Glutamatergic neuron (in vitro differentiated cells): Measurements from ENCODE around the gene SPINT2. TPM values are rescaled to one million over a fixed set of nuclear protein-coding genes. Genes with fewer than 3 reads are reported as not detected.

ENCODE experiments used
- DNase-seq: peaks from one replicate; pipeline ENCODE4 v3.0.0; 2022
- H3K27ac Mint-ChIP-seq: one replicate; pipeline ENCODE4 v1.8.0; 2020; ENCODE audit warnings: mild to moderate bottlenecking, mixed read lengths, inconsistent platforms; ENCODE audit not compliant: unreplicated experiment
- H3K27me3 Mint-ChIP-seq: one replicate; pipeline ENCODE4 v1.8.0; 2020; ENCODE audit warnings: mild to moderate bottlenecking, moderate library complexity, mixed read lengths, inconsistent platforms; ENCODE audit not compliant: unreplicated experiment
- H3K36me3 Mint-ChIP-seq: one replicate; pipeline ENCODE4 v1.8.0; 2020; ENCODE audit warnings: mild to moderate bottlenecking, mixed read lengths, inconsistent platforms; ENCODE audit not compliant: unreplicated experiment
- H3K4me1 Mint-ChIP-seq: one replicate; pipeline ENCODE4 v1.8.0; 2020; ENCODE audit warnings: mild to moderate bottlenecking, low read depth, mixed read lengths, inconsistent platforms; ENCODE audit not compliant: unreplicated experiment
- H3K4me3 Mint-ChIP-seq: one replicate; pipeline ENCODE4 v1.8.0; 2020; ENCODE audit warnings: mild to moderate bottlenecking, mixed read lengths, inconsistent platforms; ENCODE audit not compliant: unreplicated experiment
- H3K9me3 Mint-ChIP-seq: one replicate; pipeline ENCODE4 v1.8.0; 2020; ENCODE audit warnings: mild to moderate bottlenecking, moderate library complexity, mixed read lengths, inconsistent platforms; ENCODE audit not compliant: unreplicated experiment
- total RNA-seq: library from RNA; stranded (reverse); fragmentation: NEBNext Ultra II Directional; extraction: Animal tissue kit (Norgen Biotek cat#: 25700); gene quantifications from one replicate; pipeline ENCODE4 v1.2.1, GENCODE V29; 2021; ENCODE audit not compliant: unreplicated experiment
- TF ChIP-seq, protein P1 (sequence below): fragments of 200-600 bp; sonication (generic); IDR thresholded peaks from one replicate; pipeline ENCODE4 v1.5.0; 2021; ENCODE audit not compliant: partially characterized antibody, unreplicated experiment

Gene SPINT2
- total RNA-seq, 1 donor from 2014 or later = 78.9 TPM

DNA sequence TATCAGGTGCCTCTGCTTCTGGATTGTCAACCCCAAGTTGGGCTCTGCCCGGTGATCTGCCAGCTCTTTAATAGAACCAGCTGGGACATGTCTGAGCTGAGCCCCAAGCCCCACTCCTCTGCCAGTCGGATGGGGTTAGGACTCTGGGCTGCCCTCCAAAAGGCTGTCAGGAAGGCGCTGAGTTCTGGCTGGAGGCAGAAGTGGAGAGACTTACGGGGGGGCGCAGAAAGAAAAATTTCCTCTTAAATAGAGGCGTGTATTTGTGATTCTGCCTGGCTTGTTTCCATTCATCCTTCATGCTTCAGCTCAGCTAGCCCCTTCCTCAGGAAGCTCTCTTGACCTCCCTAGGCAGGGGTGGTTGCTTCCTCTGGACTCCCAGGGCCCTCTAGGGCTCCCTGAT lies 54.3 kb downstream of the SPINT2 start:
- DNase-seq = no peak
- peaks cover 4% of the 10 kb centered on the region for H3K36me3 Mint-ChIP-seq
- no peak overlapping the region for H3K27ac Mint-ChIP-seq
- H3K9me3 Mint-ChIP-seq = peaks cover 7% of the 10 kb centered on the region
- TF ChIP-seq, protein P1, sequence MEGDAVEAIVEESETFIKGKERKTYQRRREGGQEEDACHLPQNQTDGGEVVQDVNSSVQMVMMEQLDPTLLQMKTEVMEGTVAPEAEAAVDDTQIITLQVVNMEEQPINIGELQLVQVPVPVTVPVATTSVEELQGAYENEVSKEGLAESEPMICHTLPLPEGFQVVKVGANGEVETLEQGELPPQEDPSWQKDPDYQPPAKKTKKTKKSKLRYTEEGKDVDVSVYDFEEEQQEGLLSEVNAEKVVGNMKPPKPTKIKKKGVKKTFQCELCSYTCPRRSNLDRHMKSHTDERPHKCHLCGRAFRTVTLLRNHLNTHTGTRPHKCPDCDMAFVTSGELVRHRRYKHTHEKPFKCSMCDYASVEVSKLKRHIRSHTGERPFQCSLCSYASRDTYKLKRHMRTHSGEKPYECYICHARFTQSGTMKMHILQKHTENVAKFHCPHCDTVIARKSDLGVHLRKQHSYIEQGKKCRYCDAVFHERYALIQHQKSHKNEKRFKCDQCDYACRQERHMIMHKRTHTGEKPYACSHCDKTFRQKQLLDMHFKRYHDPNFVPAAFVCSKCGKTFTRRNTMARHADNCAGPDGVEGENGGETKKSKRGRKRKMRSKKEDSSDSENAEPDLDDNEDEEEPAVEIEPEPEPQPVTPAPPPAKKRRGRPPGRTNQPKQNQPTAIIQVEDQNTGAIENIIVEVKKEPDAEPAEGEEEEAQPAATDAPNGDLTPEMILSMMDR = no peak
- H3K4me1 Mint-ChIP-seq = no peaks in the 10 kb centered on the region
- no peak overlapping the region for H3K4me3 Mint-ChIP-seq
- H3K27me3 Mint-ChIP-seq = peaks cover 7% of the 10 kb centered on the region

DNA sequence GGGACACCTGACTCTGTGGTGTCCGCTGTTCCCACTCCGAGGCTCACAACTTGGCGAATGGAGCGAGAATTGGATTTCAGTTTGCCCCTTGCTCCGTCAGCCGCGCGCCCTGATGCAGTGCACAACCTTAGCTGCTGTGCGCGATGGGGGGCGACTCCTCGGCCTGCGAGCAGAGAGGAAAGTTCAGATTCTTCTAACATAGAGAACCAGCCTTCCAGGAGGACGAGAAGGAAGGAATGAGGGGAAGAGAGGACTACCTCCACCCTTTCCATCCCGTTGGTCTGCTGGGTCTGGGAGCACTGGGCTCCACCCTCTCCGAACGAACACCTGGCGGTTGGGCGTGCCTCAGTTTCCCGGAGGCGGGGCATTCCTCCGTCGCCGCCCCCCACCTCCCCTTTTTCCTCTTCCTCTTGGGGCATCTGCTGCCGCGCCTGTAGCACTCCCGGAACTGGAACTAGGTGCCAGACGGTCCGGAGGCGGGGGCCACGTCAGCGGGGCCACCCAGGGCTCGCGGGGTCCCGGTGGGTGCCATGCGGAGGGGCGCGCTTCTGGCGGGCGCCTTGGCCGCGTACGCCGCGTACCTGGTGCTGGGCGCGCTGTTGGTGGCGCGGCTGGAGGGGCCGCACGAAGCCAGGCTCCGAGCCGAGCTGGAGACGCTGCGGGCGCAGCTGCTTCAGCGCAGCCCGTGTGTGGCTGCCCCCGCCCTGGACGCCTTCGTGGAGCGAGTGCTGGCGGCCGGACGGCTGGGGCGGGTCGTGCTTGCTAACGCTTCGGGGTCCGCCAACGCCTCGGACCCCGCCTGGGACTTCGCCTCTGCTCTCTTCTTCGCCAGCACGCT lies 55.3 kb downstream of the SPINT2 start, which contains the start of gene KCNK6:
KCNK6 (plus strand) TSS at position 425 of the 838 bp plus-strand sequence; CDS start at position 531, 106 bp downstream.
- TF ChIP-seq, protein P1 = no peak

DNA sequence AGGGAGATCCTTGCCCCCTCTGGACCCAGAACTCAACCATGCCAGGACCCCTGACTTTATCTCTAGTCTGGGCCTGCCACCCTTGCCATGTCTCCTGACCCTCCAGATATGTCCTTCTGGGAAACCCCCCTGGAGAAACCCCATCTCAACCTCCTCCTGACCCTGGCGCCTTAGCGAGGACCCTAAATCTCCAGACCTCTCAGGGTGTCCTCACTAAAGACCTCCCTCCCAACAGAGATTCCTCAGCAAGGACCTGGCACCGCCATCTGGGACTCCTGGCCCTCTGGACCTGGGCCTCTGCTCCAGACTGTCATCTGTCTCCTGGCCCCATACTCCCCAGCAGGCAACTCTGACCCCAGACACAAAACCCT lies 56.6 kb downstream of the SPINT2 start:
- H3K9me3 Mint-ChIP-seq = peaks cover 5% of the 10 kb centered on the region
- no peaks in the 10 kb centered on the region for H3K4me1 Mint-ChIP-seq
- H3K4me3 Mint-ChIP-seq = peak overlapping the region; percentile 30
- H3K36me3 Mint-ChIP-seq = peaks cover 4% of the 10 kb centered on the region
- peaks cover 6% of the 10 kb centered on the region for H3K27me3 Mint-ChIP-seq
- TF ChIP-seq, protein P1 = no peak
- H3K27ac Mint-ChIP-seq = peak overlapping the region; percentile 34
- DNase-seq = no peak

More for the DNA sequence above, 55.3 kb downstream of the SPINT2 start, which contains the start of gene KCNK6:
- Mint-ChIP-seq H3K36me3 (peaks cover 4% of the 10 kb centered on the region), H3K4me3 (peak within 1 kb of the TSS; percentile 82), H3K4me1 (no peaks in the 10 kb centered on the region), H3K27ac (no peak within 1 kb of the TSS), H3K9me3 (peaks cover 7% of the 10 kb centered on the region), H3K27me3 (peaks cover 7% of the 10 kb centered on the region)
- DNase-seq = peak; percentile 59

DNA sequence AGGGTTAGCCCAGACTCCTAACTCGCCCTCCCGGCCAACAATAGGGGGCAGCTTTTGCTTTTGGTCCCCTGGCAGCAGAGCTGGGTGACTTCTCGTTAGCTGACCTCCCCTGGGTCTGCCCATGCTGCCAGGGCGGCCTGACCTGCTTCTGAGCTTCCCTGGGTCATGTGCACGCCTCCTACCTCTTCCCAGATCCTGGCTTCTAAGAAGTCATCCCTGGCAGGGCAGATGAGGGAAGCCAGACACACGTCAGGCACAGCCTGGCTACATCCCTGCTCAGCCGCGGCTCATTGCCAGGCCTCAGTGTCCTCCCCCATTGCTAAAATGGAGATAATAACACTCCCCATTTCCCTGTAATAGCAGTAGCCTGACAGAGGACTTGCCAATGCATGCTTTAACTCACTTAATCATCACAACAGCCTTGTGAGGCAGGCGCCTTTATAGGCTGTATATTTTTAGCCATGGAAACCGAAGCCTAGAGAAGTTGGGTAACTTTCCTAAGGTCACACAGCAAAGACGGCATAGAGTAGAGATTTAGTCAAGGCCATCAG lies 57.3 kb downstream of the SPINT2 start:
- H3K36me3 Mint-ChIP-seq = peaks cover 4% of the 10 kb centered on the region
- TF ChIP-seq, protein P1 = no peak
- H3K27ac Mint-ChIP-seq = no peak overlapping the region
- H3K4me3 Mint-ChIP-seq = no peak overlapping the region
- H3K4me1 Mint-ChIP-seq = no peaks in the 10 kb centered on the region
- peaks cover 2% of the 10 kb centered on the region for H3K27me3 Mint-ChIP-seq
- H3K9me3 Mint-ChIP-seq = peaks cover 5% of the 10 kb centered on the region
- no peak for DNase-seq

DNA sequence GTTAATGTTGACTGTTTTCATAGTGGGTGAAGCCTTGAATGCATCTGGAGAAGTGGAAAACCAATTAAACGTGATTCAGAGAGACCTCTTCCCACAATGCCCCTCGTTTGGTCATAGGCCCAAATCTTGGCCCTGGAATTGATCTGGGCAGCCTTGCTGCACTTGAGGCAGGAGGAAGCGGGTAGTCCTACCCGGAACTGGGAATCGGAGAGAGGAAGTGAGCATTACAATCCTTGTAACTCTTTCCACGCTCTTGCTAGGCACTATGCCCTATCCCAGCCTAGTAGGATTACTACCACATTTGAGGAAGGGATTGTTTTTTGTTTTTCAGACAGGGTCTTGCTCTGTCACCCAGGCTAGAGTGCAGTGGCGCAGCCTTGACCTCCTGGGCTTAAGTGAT lies 58.9 kb downstream of the SPINT2 start:
- H3K27ac Mint-ChIP-seq = no peak overlapping the region
- H3K4me3 Mint-ChIP-seq = no peak overlapping the region
- DNase-seq = no peak
- peaks cover 9% of the 10 kb centered on the region for H3K36me3 Mint-ChIP-seq
- H3K9me3 Mint-ChIP-seq = peaks cover 8% of the 10 kb centered on the region
- TF ChIP-seq, protein P1 = no peak
- H3K27me3 Mint-ChIP-seq = peaks cover 5% of the 10 kb centered on the region
- no peaks in the 10 kb centered on the region for H3K4me1 Mint-ChIP-seq
